Central memory CD8-positive, alpha-beta T cell (primary cell): ENCODE results near the gene CCDC149.

ENCODE experiments used
- ATAC-seq: fragments of 150-1000 bp; cut with Tn5 transposase; replicated peaks from 2 replicates; pipeline ENCODE4 v1.10.0; 2022; ENCODE audit warnings: mild to moderate bottlenecking, moderate FRiP score, moderate number of reproducible peaks; ENCODE audit not compliant: poor library complexity, severe bottlenecking; ENCODE audit errors: extremely low read depth
- DNase-seq, 2 donors: peaks; one replicate each; pipeline ENCODE4 v3.0.0; 2021; ENCODE audit warnings: low spot score in 2 of 2
- H3K27ac Mint-ChIP-seq: one replicate; pipeline ENCODE4 v1.8.0; 2022; ENCODE audit warnings: low read depth, mild to moderate bottlenecking, moderate library complexity, mixed read lengths
- H3K27me3 Mint-ChIP-seq: one replicate; pipeline ENCODE4 v1.8.0; 2022; ENCODE audit warnings: mixed read lengths
- H3K36me3 Mint-ChIP-seq: one replicate; pipeline ENCODE4 v1.8.0; 2022; ENCODE audit warnings: mild to moderate bottlenecking, moderate library complexity, mixed read lengths; ENCODE audit not compliant: insufficient read depth
- H3K4me1 Mint-ChIP-seq: one replicate; pipeline ENCODE4 v1.8.0; 2022; ENCODE audit warnings: mixed read lengths
- H3K4me3 Mint-ChIP-seq: one replicate; pipeline ENCODE4 v1.8.0; 2022; ENCODE audit warnings: mild to moderate bottlenecking, moderate library complexity, mixed read lengths
- H3K9me3 Mint-ChIP-seq: one replicate; pipeline ENCODE4 v1.8.0; 2022; ENCODE audit warnings: mixed read lengths

Gene CCDC149

DNA sequence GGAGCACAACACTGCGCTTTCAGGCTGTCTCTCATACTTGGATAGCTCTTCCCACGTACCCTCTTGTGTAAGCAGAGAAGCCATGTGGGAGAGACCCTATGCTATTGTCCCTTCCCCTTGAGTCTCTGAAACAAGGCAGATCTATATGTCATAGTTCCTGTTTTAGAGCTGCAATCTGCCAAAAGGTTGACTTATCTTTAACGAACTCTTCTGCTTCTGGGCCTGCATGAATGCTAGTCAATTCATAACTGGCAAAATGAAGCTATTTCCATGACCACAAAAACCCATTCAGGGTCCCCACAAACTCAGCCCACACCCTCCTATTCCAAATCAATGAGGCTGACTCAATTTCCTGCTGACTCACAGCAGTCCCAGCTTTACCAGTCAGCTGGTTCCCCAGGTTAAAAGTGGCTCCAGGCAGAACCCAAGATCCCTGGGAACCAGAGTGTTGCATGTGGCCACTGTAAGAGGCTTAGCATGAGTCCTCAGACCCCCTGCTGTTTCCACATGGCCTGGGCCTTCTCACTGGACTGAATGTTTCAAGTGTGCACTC, 142.7 kb downstream of the CCDC149 start:
- Mint-ChIP-seq H3K27me3 (peaks cover 6% of the 10 kb centered on the region), H3K4me1 (no peaks in the 10 kb centered on the region), H3K4me3 (no peak overlapping the region), H3K36me3 (no peaks in the 10 kb centered on the region), H3K9me3 (no peaks in the 10 kb centered on the region), H3K27ac (no peak overlapping the region)
- ATAC-seq (no peak), DNase-seq (no peak)

DNA sequence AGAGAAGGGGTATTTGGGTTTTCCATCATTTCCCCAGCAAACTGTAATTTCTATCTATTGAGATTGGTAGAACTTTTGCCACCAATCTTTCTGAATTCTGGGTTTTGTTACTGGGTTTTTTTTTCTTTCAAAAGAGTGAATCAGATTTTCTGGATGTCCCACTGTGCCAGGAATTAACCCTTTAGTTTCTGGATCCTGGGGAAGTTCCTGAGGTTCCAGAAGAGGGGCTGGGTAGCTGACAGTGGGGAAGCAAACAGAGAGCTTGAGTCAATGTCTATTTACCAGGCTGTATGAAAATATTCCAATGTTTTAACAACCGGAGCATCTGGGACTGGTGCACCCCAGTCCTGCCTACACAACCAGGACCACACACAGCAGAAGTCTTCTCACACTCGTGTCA, 143.3 kb downstream of the CCDC149 start:
- DNase-seq (no peak), ATAC-seq (no peak)
- H3K4me3 Mint-ChIP-seq, result no peak overlapping the region
- no peaks in the 10 kb centered on the region for H3K36me3 Mint-ChIP-seq
- H3K4me1 Mint-ChIP-seq, result no peaks in the 10 kb centered on the region
- H3K27me3 Mint-ChIP-seq, result peaks cover 11% of the 10 kb centered on the region
- no peak overlapping the region for H3K27ac Mint-ChIP-seq
- no peaks in the 10 kb centered on the region for H3K9me3 Mint-ChIP-seq

DNA sequence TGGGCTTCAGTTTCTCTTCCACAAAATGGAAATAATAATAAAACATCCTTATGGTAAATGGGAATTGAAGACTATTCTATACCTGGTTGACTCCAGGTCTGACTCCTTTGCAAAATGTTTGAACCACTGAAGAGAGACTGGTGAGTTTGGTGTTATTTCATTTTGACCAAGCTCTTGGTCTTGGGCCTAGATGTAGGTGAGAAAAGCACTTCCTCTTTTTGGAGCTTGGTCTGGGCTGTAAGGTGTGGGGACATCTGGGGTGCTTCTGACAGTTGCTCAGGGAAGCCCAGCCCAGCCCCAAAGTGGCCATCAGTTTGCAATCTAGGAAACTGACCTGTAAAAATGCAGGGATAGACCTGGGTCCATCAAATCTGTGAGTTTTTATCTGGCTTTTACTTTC, 144.2 kb downstream of the CCDC149 start:
- no peak for ATAC-seq
- Mint-ChIP-seq H3K9me3 (no peaks in the 10 kb centered on the region), H3K4me3 (no peak overlapping the region), H3K4me1 (no peaks in the 10 kb centered on the region), H3K27me3 (peaks cover 17% of the 10 kb centered on the region), H3K36me3 (no peaks in the 10 kb centered on the region), H3K27ac (no peak overlapping the region)
- no peak for DNase-seq

DNA sequence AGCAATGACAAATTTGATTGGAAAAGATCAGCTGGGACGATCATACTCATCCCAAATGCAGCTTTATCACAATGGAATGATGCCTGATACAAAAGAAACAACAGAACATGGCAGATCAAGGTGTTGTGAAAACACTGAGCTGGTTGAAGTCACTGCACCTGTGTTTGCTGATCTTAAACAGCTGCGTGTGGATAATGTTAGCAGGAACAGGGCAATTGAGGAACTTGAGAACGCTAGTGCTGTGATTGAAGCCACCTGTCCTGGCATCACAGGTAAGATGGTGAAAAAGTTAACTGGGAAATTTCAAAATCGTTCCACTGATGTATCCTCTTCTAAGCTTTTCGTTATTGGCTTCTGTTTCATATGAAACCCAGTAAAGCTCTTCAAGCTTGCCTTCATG, 144.8 kb downstream of the CCDC149 start:
- Mint-ChIP-seq H3K9me3 (no peaks in the 10 kb centered on the region), H3K36me3 (no peaks in the 10 kb centered on the region), H3K4me3 (no peak overlapping the region), H3K27me3 (peaks cover 17% of the 10 kb centered on the region), H3K4me1 (no peaks in the 10 kb centered on the region), H3K27ac (no peak overlapping the region)
- ATAC-seq (no peak), DNase-seq (no peak)

DNA sequence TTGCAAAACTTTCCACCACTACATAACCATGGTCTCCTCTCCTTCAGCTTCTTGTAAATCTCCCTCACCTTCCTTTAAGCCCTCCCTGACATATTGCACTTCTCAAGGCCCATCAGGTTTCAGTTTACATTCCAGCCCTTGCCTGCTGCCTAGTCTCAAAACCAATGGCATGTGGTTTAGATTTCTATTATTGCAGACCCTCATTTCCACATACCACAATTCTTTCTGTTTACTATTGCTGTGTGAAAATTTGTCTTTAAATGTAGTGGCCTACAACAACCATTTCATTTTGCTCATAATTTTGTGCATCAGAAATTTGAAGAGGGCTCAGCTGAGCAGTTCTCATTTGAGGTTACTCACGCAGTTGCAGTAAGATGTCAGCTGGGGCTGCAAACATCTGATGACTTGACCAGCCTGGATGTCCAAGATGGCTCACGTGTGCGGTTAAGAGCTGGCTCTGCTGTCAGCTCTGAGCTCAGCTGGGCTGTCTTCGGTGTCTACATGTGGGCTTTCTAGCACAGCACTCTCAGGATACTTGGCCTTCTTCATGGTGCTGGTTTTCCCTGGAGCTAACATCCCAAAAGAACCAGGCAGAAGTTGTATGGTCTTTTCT, 147.4 kb downstream of the CCDC149 start:
- Mint-ChIP-seq H3K27ac (no peak overlapping the region), H3K36me3 (no peaks in the 10 kb centered on the region), H3K4me3 (no peak overlapping the region), H3K9me3 (no peaks in the 10 kb centered on the region), H3K27me3 (peaks cover 17% of the 10 kb centered on the region), H3K4me1 (no peaks in the 10 kb centered on the region)
- no peak for DNase-seq
- ATAC-seq, result no peak

DNA sequence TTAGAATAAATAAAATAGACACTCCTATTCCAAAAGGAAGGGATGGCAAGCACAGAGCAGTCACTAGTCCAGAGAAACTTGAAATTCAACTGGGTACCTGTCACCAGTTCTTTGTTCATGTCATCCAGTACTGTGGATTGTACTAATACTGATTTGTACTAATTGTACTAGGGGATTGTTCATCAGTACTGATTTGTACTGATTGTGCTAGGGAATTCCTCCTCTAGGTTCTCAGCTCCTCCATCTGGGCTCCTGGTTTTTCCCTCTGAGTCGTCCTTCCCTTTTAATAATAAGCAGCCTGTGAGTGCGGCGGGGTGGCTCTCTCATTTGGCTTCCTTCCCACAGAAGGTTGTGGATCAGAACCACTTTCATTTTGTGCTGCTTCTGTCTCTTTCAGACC, 148.5 kb downstream of the CCDC149 start:
- Mint-ChIP-seq H3K4me1 (no peaks in the 10 kb centered on the region), H3K9me3 (peaks cover 5% of the 10 kb centered on the region), H3K4me3 (no peak overlapping the region), H3K27ac (no peak overlapping the region), H3K27me3 (peaks cover 17% of the 10 kb centered on the region), H3K36me3 (no peaks in the 10 kb centered on the region)
- ATAC-seq (no peak), DNase-seq (no peak)

DNA sequence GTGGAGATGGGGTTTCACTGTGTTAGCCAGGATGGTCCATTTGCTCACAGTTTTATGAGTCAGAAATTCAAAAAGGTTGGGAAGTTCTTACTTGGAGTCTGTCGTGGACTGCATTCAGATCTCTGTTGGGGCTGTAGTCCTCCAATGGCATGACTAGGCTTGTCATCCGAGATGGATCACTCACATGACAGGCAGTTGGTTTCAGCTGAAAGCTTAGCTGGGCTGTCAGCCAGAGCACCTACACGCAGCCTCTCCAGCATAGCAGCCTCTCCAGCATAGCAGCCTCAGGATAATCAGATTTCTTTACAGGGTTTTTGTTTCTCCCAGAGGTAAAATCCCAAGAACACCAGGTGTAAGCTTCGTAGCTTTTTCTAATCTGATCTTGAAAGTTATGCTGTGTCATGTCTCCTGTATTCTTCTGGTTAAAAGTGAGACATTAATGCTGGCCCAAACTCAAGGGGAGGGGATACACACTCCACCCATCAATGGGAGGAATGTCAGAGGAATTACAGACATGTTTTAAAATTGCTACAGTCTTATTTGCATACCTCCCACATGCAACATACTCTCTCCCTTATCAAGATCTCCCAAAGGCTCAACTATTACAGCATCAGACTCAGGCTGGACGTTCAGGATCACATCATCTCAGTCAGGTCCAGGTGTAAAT, 149.1 kb downstream of the CCDC149 start:
- H3K4me3 Mint-ChIP-seq, result no peak overlapping the region
- H3K4me1 Mint-ChIP-seq, result no peaks in the 10 kb centered on the region
- H3K27me3 Mint-ChIP-seq, result peaks cover 17% of the 10 kb centered on the region
- no peak for ATAC-seq
- peaks cover 9% of the 10 kb centered on the region for H3K9me3 Mint-ChIP-seq
- H3K36me3 Mint-ChIP-seq, result no peaks in the 10 kb centered on the region
- no peak for DNase-seq
- no peak overlapping the region for H3K27ac Mint-ChIP-seq
